ENCODE data around the gene GNG5.
A peak's percentile ranks its signal among the peaks of the same experiment; 100 is the strongest.
"Not testable (repeated sequence)": the region's sequence is repeated elsewhere in the genome, so short reads cannot be mapped to it uniquely, and the experiment has no call there.

Gene GNG5

DNA sequence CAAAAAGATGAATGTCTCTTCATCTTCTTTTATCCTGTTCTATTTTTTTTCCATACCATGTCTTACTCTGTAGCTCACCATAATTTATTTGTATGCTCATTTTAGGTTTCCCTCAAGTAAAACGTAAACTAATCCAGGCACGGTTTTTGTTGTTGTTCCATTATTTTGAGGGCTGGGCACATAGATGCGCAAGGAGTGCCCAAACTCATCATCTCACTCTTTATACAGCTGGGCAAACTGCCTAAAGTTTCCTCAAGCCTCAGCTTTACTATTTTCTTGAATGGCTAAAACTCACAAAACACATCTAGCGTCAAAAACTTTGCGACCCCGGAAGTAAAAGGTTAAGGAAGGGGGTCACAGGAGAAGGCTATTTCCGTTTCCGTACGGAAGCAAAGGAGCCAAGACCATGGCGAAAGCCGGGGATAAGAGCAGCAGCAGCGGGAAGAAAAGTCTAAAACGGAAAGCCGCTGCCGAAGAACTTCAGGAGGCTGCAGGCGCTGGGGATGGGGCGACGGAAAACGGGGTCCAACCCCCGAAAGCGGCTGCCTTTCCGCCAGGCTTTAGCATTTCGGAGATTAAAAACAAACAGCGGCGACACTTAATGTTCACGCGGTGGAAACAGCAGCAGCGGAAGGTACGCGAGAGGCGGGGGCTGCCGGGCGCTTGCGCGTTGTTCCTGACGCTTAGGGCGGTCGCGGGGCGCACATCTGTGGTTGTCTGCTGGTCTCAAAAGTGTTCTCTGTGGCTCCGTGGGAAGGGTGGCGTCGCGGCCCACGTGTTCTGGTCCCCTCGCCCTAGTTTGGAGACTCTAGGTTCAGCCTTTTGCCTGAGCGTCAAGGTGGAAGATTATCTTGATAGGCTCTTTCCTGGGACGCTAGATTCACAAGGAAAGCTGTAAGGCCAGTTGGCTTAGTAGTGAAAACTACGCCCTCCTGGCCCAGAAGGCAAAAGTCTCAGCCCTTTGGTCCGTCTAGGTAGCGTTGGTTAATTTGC lies 27.2 kb downstream of the GNG5 start, which contains the start of gene RPF1:
TSS of gene RPF1 (plus strand) at position 391 of the 993 bp plus-strand sequence. CDS start at position 407, 16 bp downstream.
- H3K4me3 ChIP-seq (ENCODE audit: control insufficient read depth, low read depth, low read length): peak within 1 kb of the TSS; percentile 93
- TF ChIP-seq, protein P1, sequence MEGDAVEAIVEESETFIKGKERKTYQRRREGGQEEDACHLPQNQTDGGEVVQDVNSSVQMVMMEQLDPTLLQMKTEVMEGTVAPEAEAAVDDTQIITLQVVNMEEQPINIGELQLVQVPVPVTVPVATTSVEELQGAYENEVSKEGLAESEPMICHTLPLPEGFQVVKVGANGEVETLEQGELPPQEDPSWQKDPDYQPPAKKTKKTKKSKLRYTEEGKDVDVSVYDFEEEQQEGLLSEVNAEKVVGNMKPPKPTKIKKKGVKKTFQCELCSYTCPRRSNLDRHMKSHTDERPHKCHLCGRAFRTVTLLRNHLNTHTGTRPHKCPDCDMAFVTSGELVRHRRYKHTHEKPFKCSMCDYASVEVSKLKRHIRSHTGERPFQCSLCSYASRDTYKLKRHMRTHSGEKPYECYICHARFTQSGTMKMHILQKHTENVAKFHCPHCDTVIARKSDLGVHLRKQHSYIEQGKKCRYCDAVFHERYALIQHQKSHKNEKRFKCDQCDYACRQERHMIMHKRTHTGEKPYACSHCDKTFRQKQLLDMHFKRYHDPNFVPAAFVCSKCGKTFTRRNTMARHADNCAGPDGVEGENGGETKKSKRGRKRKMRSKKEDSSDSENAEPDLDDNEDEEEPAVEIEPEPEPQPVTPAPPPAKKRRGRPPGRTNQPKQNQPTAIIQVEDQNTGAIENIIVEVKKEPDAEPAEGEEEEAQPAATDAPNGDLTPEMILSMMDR (conservative IDR thresholded peaks at IDR 0.05; ENCODE audit: control insufficient read depth, insufficient read depth, low read depth, low read length): no peak
- DNase-seq (ENCODE audit: low read depth): peak; percentile 84

DNA sequence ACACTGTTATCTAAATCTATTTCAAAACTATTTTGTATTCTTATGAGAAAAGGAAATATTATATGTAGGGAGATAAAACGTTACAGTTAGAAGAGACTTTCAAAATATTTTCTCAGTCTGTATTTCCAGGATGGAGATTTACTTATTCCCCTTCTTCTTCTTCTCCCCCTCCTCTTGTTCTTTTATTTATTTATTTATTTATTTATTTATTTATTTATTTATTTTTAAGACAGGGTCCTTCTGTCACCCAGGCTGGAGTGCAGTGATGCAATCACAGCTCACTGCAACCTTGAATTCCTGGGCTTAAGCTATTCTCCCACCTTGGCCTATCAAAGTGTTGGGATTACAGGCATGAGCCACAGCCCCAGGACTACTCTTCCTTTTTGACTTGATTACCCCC lies 30.2 kb downstream of the GNG5 start:
- H3K4me3 ChIP-seq (ENCODE audit: control insufficient read depth, low read depth, low read length): no peak overlapping the region
- TF ChIP-seq, protein P1 (conservative IDR thresholded peaks at IDR 0.05; ENCODE audit: control insufficient read depth, insufficient read depth, low read depth, low read length): no peak
- no peak for DNase-seq (ENCODE audit: low read depth)

DNA sequence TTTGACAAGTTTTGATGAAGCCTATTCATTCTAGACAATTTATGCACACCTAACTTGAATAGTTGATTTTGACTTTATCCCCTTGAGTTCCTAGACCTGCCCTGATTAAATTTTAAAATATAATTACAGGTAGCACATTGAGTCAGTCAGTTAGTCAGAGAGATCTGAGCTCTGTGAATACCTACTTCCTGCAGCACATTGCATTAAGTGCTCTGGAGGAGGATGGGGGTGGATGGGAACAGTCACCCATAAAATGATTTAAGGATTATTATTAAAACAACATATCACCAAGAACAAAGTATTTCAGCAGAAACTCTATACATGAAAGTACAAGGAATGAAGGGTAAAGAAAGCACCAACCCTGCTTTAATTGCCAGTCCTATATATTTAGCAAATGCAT lies 39.1 kb downstream of the GNG5 start:
- no peak for DNase-seq (ENCODE audit: low read depth)
- H3K4me3 ChIP-seq (ENCODE audit: control insufficient read depth, low read depth, low read length): no peak overlapping the region
- TF ChIP-seq, protein P1 (conservative IDR thresholded peaks at IDR 0.05; ENCODE audit: control insufficient read depth, insufficient read depth, low read depth, low read length): no peak

DNA sequence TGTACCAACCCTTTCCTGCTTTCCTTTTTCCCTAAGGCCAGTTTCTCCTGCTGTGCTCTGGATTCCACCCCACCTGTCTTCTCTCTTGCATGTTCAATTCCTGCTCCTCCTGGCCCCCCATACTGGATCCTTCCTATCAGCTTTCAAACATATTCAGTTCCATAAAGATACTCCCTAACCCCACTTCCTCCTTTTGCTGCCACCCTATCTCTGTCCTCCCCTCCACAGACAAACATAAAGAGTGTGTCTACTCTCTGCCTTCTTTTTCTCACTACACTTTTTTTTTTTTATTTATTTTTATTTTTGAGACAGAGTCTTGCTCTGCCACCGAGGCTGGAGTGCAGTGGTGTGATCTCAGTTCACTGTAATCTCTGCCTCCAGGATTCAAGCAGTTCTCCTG lies 44.3 kb downstream of the GNG5 start:
- DNase-seq (ENCODE audit: low read depth): no peak
- H3K4me3 ChIP-seq (ENCODE audit: control insufficient read depth, low read depth, low read length): no peak overlapping the region
- TF ChIP-seq, protein P1 (conservative IDR thresholded peaks at IDR 0.05; ENCODE audit: control insufficient read depth, insufficient read depth, low read depth, low read length): no peak

DNA sequence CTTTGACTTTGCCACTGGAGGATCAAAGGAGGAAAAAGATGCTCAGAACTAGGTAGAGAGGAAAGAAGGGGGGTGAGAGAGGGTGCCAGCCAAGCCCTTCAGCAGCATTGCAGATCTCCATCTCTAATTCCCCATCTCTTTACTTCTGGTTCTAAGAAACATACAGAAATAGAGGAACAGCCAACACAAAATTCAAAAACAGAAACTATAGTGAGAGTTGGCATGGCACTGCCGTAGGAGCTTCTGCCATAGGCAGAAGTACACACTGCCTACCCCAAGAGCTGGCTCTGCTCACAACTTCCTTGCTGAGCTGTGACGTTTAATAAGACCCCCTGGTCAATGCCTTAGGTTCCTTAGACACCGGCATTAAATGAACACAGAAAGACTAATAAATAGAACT lies 53.9 kb downstream of the GNG5 start:
- TF ChIP-seq, protein P1 (conservative IDR thresholded peaks at IDR 0.05; ENCODE audit: control insufficient read depth, insufficient read depth, low read depth, low read length): no peak
- DNase-seq (ENCODE audit: low read depth): no peak

DNA sequence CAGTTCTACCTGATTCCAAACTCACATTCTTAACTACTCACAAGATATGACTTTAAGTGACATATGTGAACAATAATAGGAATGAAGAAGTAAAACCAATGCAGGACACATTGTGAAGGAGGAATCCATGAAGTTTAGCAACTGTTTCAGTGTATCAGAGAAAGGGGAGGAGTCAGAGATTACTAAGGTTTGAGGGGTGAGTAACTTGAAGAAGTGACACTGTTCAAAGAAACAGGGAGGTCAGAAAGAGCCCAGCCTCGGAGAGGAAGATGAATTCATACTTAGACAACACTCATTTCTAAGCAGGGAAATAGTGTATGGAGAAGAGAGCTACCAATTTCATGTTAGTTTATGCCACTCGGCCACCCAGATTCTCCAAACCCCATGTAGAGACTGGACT lies 55.5 kb downstream of the GNG5 start:
- peak; percentile 14 for DNase-seq (ENCODE audit: low read depth)
- no peak overlapping the region for H3K4me3 ChIP-seq (ENCODE audit: control insufficient read depth, low read depth, low read length)
- TF ChIP-seq, protein P1 (conservative IDR thresholded peaks at IDR 0.05; ENCODE audit: control insufficient read depth, insufficient read depth, low read depth, low read length): no peak

More for the DNA sequence above, 53.9 kb downstream of the GNG5 start:
- no peak overlapping the region for H3K4me3 ChIP-seq (ENCODE audit: control insufficient read depth, low read depth, low read length)

DNA sequence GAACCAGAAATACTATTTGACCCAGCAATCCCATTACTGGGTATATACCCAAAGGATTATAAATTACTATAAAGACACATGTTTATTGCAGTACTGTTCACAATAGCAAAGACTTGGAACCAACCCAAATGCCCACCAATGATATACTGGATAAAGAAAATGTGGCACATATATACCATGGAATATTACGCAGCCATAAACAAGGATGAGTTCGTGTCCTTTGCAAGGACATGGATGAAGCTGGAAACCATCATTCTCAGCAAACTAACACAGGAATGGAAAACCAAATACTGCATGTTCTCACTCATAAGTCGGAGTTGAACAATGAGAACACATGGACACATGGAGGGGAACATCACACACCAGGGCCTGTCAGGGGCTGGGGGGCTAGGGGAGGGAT lies 57.7 kb downstream of the GNG5 start:
- DNase-seq (ENCODE audit: low read depth); H3K4me3 ChIP-seq (ENCODE audit: control insufficient read depth, low read depth, low read length): not testable (repeated sequence)

Data from fibroblast of mammary gland (primary cell).